HEK293T (cell line): ENCODE data around the gene NOTCH3.

Experiments used
- CTCF ChIA-PET: fragments of 350-600 bp; formaldehyde crosslinking; extraction: SDS; loops from one replicate; lab custom pipeline; 2021; ENCODE audit warnings: antibody characterized with exemption, inconsistent platforms; lab: Yijun Ruan, JAX
- POLR2A ChIA-PET: fragments of 350-600 bp; formaldehyde crosslinking; extraction: SDS; loops from one replicate; lab custom pipeline; 2020; ENCODE audit warnings: antibody characterized with exemption, inconsistent platforms; lab: Yijun Ruan, JAX
- DNase-seq: peaks from one replicate; pipeline ENCODE4 v3.0.0; 2012; ENCODE audit warnings: mixed read lengths; ENCODE audit errors: extremely low spot score
- ARNT ChIP-seq: fragments of 450-650 bp; IDR thresholded peaks from 2 replicates; pipeline ENCODE4 v1.6.1; 2017; ENCODE audit warnings: mild to moderate bottlenecking
- BHLHE40 ChIP-seq: fragments of 450-650 bp; IDR thresholded peaks from 2 replicates; pipeline ENCODE4 v1.6.1; 2016; ENCODE audit warnings: mild to moderate bottlenecking, moderate library complexity, borderline replicate concordance
- CTBP1 ChIP-seq: fragments of 450-650 bp; IDR thresholded peaks from 2 replicates; pipeline ENCODE4 v1.6.1; 2016; ENCODE audit warnings: borderline replicate concordance
- ELF4 ChIP-seq: fragments of 450-650 bp; IDR thresholded peaks from 2 replicates; pipeline ENCODE4 v1.6.1; 2017; ENCODE audit warnings: antibody characterized with exemption
- FOXA1 ChIP-seq: fragments of 450-650 bp; IDR thresholded peaks from 2 replicates; pipeline ENCODE4 v1.6.1; 2016; ENCODE audit warnings: mild to moderate bottlenecking
- FOXK2 ChIP-seq: fragments of 450-650 bp; IDR thresholded peaks from 2 replicates; pipeline ENCODE4 v1.6.1; 2016; ENCODE audit warnings: mild to moderate bottlenecking
- FOXM1 ChIP-seq: fragments of 450-650 bp; IDR thresholded peaks from 2 replicates; pipeline ENCODE4 v1.6.1; 2017; ENCODE audit warnings: mild to moderate bottlenecking, borderline replicate concordance
- HDGF ChIP-seq: fragments of 450-650 bp; IDR thresholded peaks from 2 replicates; pipeline ENCODE4 v1.6.1; 2017; ENCODE audit warnings: antibody characterized with exemption, borderline replicate concordance
- L3MBTL2 ChIP-seq: fragments of 450-650 bp; conservative IDR thresholded peaks from 2 replicates; pipeline ENCODE4 v1.6.1; 2016; ENCODE audit warnings: mild to moderate bottlenecking
- LEF1 ChIP-seq: fragments of 450-650 bp; IDR thresholded peaks from 2 replicates; pipeline ENCODE4 v1.6.1; 2017; ENCODE audit warnings: mild to moderate bottlenecking, borderline replicate concordance
- NFRKB ChIP-seq: fragments of 450-650 bp; IDR thresholded peaks from 2 replicates; pipeline ENCODE4 v1.6.1; 2016; ENCODE audit warnings: mild to moderate bottlenecking, moderate library complexity
- PKNOX1 ChIP-seq: fragments of 450-650 bp; IDR thresholded peaks from 2 replicates; pipeline ENCODE4 v1.6.1; 2016
- SP1 ChIP-seq: fragments of 450-650 bp; IDR thresholded peaks from 2 replicates; pipeline ENCODE4 v1.6.1; 2017
- SUZ12 ChIP-seq: fragments of 450-650 bp; IDR thresholded peaks from 2 replicates; pipeline ENCODE4 v1.6.1; 2016; ENCODE audit warnings: mild to moderate bottlenecking
- TARDBP ChIP-seq: fragments of 450-650 bp; IDR thresholded peaks from 2 replicates; pipeline ENCODE4 v1.6.1; 2016
- ZNF384 ChIP-seq: fragments of 450-650 bp; IDR thresholded peaks from 2 replicates; pipeline ENCODE4 v1.6.1; 2016

NOTCH3 gene

GRCh38 chr19:15200553-15201364, at the start of gene NOTCH3:
NOTCH3 (minus strand) TSS chr19:15200995; CDS start chr19:15200905, 90 bp downstream.
- POLR2A ChIA-PET = no interaction called here
- CTCF ChIA-PET = interaction anchor here (0.5 kb wide), 1 partner anchor 20 kb away, joined by 3 read pairs; no protein-coding TSS in a partner anchor
- peak; percentile 67 for DNase-seq
- TF ChIP-seq SUZ12 = no peak

GRCh38 chr19:15250640-15250993, 49.8 kb upstream of the NOTCH3 start:
- DNase-seq = no peak
- ChIA-PET CTCF (interaction anchor here (1.0 to 1.4 kb wide), 2 partner anchors 71 to 202 kb away, joined by 3 read pairs; no protein-coding TSS in a partner anchor), POLR2A (interaction anchor here (1.1 kb wide), 1 partner anchor 169 kb away, joined by 3 read pairs; no protein-coding TSS in a partner anchor)
- TF ChIP-seq BHLHE40 (no peak), ELF4 (no peak), CTBP1 (no peak)

GRCh38 chr19:15249972-15250639, 49.3 kb upstream of the NOTCH3 start:
- no peak for DNase-seq
- TF ChIP-seq L3MBTL2 (no peak), NFRKB (no peak), FOXA1 (no peak), ZNF384 (no peak), ELF4 (no peak), FOXM1 (no peak), SUZ12 (no peak), HDGF (no peak), LEF1 (no peak), BHLHE40 (no peak), TARDBP (no peak), PKNOX1 (no peak), CTBP1 (no peak), SP1 (no peak), ARNT (no peak), FOXK2 (no peak)
- ChIA-PET CTCF (interaction anchor here (1.4 kb wide), 1 partner anchor 71 kb away, joined by 3 read pairs; no protein-coding TSS in a partner anchor), POLR2A (interaction anchor here (1.1 to 1.3 kb wide), 2 partner anchors 21 to 170 kb away, joined by 3 to 4 read pairs; no protein-coding TSS in a partner anchor)

GRCh38 chr19:15249528-15249874, 48.7 kb upstream of the NOTCH3 start:
- POLR2A ChIA-PET = interaction anchor here (1.3 kb wide), 1 partner anchor 22 kb away, joined by 4 read pairs; no protein-coding TSS in a partner anchor
- no peak for DNase-seq

GRCh38 chr19:15248648-15249527, 48.1 kb upstream of the NOTCH3 start:
- CTCF ChIA-PET = no interaction called here
- no peak for DNase-seq

More at GRCh38 chr19:15249528-15249874, 48.7 kb upstream of the NOTCH3 start:
- no peak for TF ChIP-seq NFRKB
- TF ChIP-seq BHLHE40 = no peak
- TF ChIP-seq CTBP1 = no peak
- no peak for TF ChIP-seq PKNOX1
- no peak for TF ChIP-seq SUZ12
- no peak for TF ChIP-seq FOXA1
- no peak for TF ChIP-seq LEF1
- no peak for TF ChIP-seq ZNF384
- TF ChIP-seq SP1 = no peak
- TF ChIP-seq L3MBTL2 = no peak
- no peak for TF ChIP-seq FOXM1
- no peak for TF ChIP-seq ELF4
- no peak for TF ChIP-seq ARNT
- TF ChIP-seq FOXK2 = no peak
- TF ChIP-seq TARDBP = no peak
- CTCF ChIA-PET = no interaction called here

More at GRCh38 chr19:15248648-15249527, 48.1 kb upstream of the NOTCH3 start:
- no peak for TF ChIP-seq ZNF384
- no peak for TF ChIP-seq TARDBP
- TF ChIP-seq FOXM1 = no peak
- TF ChIP-seq HDGF = no peak
- no peak for TF ChIP-seq NFRKB
- no peak for TF ChIP-seq FOXK2
- no peak for TF ChIP-seq PKNOX1
- TF ChIP-seq SUZ12 = no peak
- no peak for TF ChIP-seq CTBP1
- TF ChIP-seq FOXA1 = no peak
- TF ChIP-seq SP1 = no peak
- TF ChIP-seq BHLHE40 = no peak
- no peak for TF ChIP-seq L3MBTL2
- TF ChIP-seq ARNT = no peak
- TF ChIP-seq LEF1 = no peak
- no peak for TF ChIP-seq ELF4
- POLR2A ChIA-PET = interaction anchor here (1.3 kb wide), 1 partner anchor 22 kb away, joined by 4 read pairs; no protein-coding TSS in a partner anchor
